HUES64 (cell line): ENCODE measurements around the gene PLEK2.
A peak's percentile ranks its signal among the peaks of the same experiment; 100 is the strongest.

ENCODE experiments used
- H3K27ac ChIP-seq: 2 replicates; pipeline ENCODE4 v1.7.0; 2013; ENCODE audit warnings: low read depth, low read length, inconsistent platforms
- H3K27me3 ChIP-seq: 2 replicates; pipeline ENCODE4 v1.6.1; 2013; ENCODE audit warnings: mild to moderate bottlenecking, low read length; ENCODE audit not compliant: insufficient read depth
- H3K36me3 ChIP-seq: 2 replicates; pipeline ENCODE4 v1.6.1; 2013; ENCODE audit warnings: mild to moderate bottlenecking, low read length; ENCODE audit not compliant: insufficient read depth
- H3K4me1 ChIP-seq: 2 replicates; pipeline ENCODE4 v1.6.1; 2013; ENCODE audit warnings: mild to moderate bottlenecking, low read length, moderate library complexity; ENCODE audit not compliant: insufficient read depth
- H3K4me3 ChIP-seq: 2 replicates; pipeline ENCODE4 v1.5.1; 2013; ENCODE audit warnings: mild to moderate bottlenecking, low read length, moderate library complexity
- H3K9ac ChIP-seq: 2 replicates; pipeline ENCODE4 v1.6.1; 2013; ENCODE audit warnings: mild to moderate bottlenecking, low read depth, low read length
- H3K9me3 ChIP-seq: 2 replicates; pipeline ENCODE4 v1.6.1; 2013; ENCODE audit warnings: low read depth, low read length; ENCODE audit not compliant: insufficient read depth
- WGBS: fragments of 150-250, 120-280 bp; methylation state at CpG from one replicate; pipeline ENCODE4 v1.1.7; 2013; ENCODE audit warnings: missing lambda C conversion rate; 5-methylcytosine and 5-hydroxymethylcytosine counted together

PLEK2 gene

DNA sequence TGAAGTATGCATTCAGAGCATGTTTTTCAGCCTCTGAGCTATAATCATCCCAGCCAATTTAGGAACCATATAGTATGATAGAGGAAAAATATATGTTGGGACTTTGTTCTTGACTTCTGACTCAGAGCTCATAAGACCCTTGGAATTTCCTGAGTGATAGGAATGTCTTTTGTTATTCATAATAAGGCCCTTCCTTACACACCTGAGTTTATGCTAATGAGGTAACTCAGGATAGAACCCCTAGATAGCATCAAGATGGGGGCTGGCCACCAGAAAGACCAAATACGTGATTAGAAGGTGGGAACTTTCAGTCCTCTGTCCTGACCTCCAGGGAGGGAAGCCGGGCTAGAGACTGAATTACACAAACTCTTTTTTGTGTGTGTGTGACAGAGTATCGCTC, 32.4 kb upstream of the PLEK2 start:
- Histone ChIP-seq H3K4me1 (peaks cover 23% of the 10 kb centered on the region), H3K27me3 (no peaks in the 10 kb centered on the region), H3K4me3 (no peak overlapping the region), H3K36me3 (no peaks in the 10 kb centered on the region), H3K9me3 (no peaks in the 10 kb centered on the region), H3K27ac (peak overlapping the region; percentile 70), H3K9ac (no peak overlapping the region)
- 64% methylated on average over 3 of the region's 3 CpGs for WGBS

DNA sequence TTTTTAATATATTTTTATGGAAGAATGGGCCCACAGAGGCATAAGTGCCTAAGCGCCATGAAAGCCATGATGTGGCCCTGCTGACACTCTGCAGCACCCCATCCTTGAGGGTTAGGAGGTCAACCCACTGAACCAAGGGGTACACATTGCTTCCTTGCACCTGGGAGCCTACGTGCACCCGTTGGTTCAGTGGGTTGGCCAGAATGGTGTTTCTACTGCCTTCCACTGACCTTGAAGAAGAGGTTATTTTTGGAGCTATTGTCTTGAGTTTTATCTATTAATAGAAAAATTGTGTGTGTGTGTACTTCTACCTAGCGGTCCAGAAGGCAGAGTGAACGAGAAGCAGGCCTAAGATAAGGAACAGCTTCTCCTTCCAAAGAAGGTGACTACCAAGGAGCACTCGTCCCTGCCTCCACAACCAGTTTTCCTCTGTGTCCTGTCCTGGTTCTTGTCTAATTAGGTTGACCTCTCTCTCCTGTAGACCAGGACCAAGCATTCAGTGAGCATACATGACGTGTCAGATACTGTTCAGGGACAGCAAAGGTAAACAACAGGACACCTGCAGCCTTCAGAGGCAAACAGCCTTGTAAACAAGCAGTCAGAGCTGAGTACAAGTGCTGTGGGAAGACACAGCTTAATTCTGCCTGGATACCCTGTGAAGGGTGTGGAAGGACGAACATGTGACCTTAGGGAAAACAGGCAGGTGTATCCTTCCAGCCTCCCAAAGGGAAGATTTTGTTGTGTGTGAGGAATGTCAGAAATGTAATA, 30.4 kb upstream of the PLEK2 start:
- H3K9me3 ChIP-seq = no peaks in the 10 kb centered on the region
- peaks cover 18% of the 10 kb centered on the region for H3K4me1 ChIP-seq
- no peak overlapping the region for H3K27ac ChIP-seq
- 88% methylated on average over 8 of the region's 8 CpGs for WGBS
- H3K4me3 ChIP-seq = no peak overlapping the region
- H3K27me3 ChIP-seq = no peaks in the 10 kb centered on the region
- no peaks in the 10 kb centered on the region for H3K36me3 ChIP-seq
- no peak overlapping the region for H3K9ac ChIP-seq

GRCh38 chr14:67441672-67442071, 29.7 kb upstream of the PLEK2 start:
- Histone ChIP-seq H3K27me3 (no peaks in the 10 kb centered on the region), H3K9me3 (no peaks in the 10 kb centered on the region), H3K4me1 (peaks cover 18% of the 10 kb centered on the region), H3K27ac (no peak overlapping the region), H3K9ac (no peak overlapping the region), H3K4me3 (no peak overlapping the region), H3K36me3 (no peaks in the 10 kb centered on the region)
- WGBS = 91% methylated on average over 7 of the region's 8 CpGs

- Histone ChIP-seq H3K27ac (no peak overlapping the region), H3K36me3 (no peaks in the 10 kb centered on the region), H3K4me1 (peaks cover 18% of the 10 kb centered on the region), H3K9me3 (no peaks in the 10 kb centered on the region), H3K9ac (no peak overlapping the region), H3K27me3 (no peaks in the 10 kb centered on the region), H3K4me3 (no peak overlapping the region)
- 90% methylated on average over 1 of the region's 2 CpGs for WGBS
Measured at GRCh38 chr14:67441256-67441655, 29.3 kb upstream of the PLEK2 start.

DNA sequence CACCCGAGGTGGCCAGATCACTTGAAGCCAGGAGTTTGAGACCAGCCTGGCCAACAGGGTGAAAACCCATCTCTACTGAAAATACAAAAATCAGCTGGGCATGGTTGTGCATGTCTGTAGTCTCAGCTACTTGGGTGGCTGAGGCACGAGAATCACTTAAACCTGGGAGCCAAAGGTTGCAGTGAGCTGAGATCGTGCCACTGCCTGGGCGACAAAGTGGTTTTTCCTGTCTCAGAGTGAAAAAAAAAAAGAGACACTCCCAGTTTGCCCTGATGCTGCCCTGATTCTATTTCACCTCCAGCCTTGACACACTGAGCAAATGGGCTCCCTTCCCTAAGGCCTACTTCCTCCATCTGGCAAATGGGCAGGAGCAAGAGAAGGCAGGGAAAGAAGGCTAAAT, 28.5 kb upstream of the PLEK2 start:
- Histone ChIP-seq H3K36me3 (no peaks in the 10 kb centered on the region), H3K4me3 (no peak overlapping the region), H3K27me3 (no peaks in the 10 kb centered on the region), H3K9me3 (no peaks in the 10 kb centered on the region), H3K27ac (no peak overlapping the region), H3K4me1 (peaks cover 18% of the 10 kb centered on the region), H3K9ac (no peak overlapping the region)
- 92% methylated on average over 4 of the region's 4 CpGs for WGBS

GRCh38 chr14:67438969-67439368, 27.0 kb upstream of the PLEK2 start:
- WGBS = 88% methylated on average over 1 of the region's 1 CpG
- H3K4me1 ChIP-seq = peaks cover 7% of the 10 kb centered on the region
- no peak overlapping the region for H3K9ac ChIP-seq
- H3K9me3 ChIP-seq = no peaks in the 10 kb centered on the region
- no peak overlapping the region for H3K27ac ChIP-seq
- H3K36me3 ChIP-seq = no peaks in the 10 kb centered on the region
- no peaks in the 10 kb centered on the region for H3K27me3 ChIP-seq
- no peak overlapping the region for H3K4me3 ChIP-seq

- H3K9ac ChIP-seq = no peak overlapping the region
- no peak overlapping the region for H3K4me3 ChIP-seq
- H3K4me1 ChIP-seq = 0 out of 2 replicates have a peak, but pooled peaks cover 5% of the 10 kb centered on the region
- no peaks in the 10 kb centered on the region for H3K27me3 ChIP-seq
- no peak overlapping the region for H3K27ac ChIP-seq
- no peaks in the 10 kb centered on the region for H3K36me3 ChIP-seq
- WGBS = 93% methylated on average over 10 of the region's 10 CpGs
- H3K9me3 ChIP-seq = no peaks in the 10 kb centered on the region
Measured at GRCh38 chr14:67436006-67436866, 24.3 kb upstream of the PLEK2 start.

- Histone ChIP-seq H3K27me3 (no peaks in the 10 kb centered on the region), H3K4me1 (0 out of 2 replicates have a peak, but pooled peaks cover 5% of the 10 kb centered on the region), H3K27ac (no peak overlapping the region), H3K9ac (no peak overlapping the region), H3K4me3 (no peak overlapping the region), H3K9me3 (no peaks in the 10 kb centered on the region), H3K36me3 (no peaks in the 10 kb centered on the region)
- WGBS = 88% methylated on average over 5 of the region's 5 CpGs
Measured at GRCh38 chr14:67435603-67436002, 23.6 kb upstream of the PLEK2 start.

DNA sequence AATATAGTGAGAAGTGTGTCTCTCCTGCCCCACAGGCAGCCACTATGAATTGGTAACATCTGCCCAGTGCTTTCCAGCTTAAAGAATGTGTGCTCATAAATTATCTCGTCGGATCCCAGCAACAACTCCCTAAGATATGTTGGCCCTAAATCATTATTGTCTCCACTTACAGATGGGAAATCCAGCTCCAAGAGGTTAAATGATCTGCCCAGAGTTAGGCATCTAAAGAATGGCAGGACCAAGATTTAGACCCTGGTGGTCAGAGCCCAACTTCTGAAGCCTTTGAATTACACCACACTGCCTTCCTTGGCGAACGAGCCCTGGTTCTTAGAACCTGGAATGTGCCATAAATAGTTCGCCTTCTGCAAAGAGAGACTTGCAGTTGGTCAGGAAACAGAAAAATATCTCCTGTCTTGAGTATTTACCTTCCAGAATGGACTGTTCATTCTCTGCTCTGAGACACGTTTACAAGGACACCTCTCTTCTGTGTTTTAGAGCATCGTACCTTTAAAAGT, 20.1 kb upstream of the PLEK2 start:
- Histone ChIP-seq H3K27me3 (no peaks in the 10 kb centered on the region), H3K9ac (no peak overlapping the region), H3K9me3 (no peaks in the 10 kb centered on the region), H3K36me3 (no peaks in the 10 kb centered on the region), H3K4me3 (no peak overlapping the region), H3K4me1 (peaks cover 5% of the 10 kb centered on the region; the same call in 1 of the 2 replicates), H3K27ac (no peak overlapping the region)
- WGBS = 90% methylated on average over 7 of the region's 7 CpGs

GRCh38 chr14:67429510-67430205, 17.7 kb upstream of the PLEK2 start:
- Histone ChIP-seq H3K4me1 (peaks cover 5% of the 10 kb centered on the region; the same call in 1 of the 2 replicates), H3K9me3 (no peaks in the 10 kb centered on the region), H3K27me3 (no peaks in the 10 kb centered on the region), H3K9ac (no peak overlapping the region), H3K27ac (no peak overlapping the region), H3K4me3 (no peak overlapping the region), H3K36me3 (no peaks in the 10 kb centered on the region)
- WGBS = 93% methylated on average over 9 of the region's 9 CpGs
